GM18498 (cell line): ENCODE data around the gene GRAP2.
"Not testable (repeated sequence)": the region's sequence is repeated elsewhere in the genome, so short reads cannot be mapped to it uniquely, and the experiment has no call there.

ENCODE experiments used
- ATAC-seq: cut with Tn5 transposase; IDR thresholded peaks from one replicate; pipeline ENCODE4 v1.9.1; 2021; ENCODE audit warnings: mild to moderate bottlenecking, moderate library complexity; ENCODE audit not compliant: unreplicated experiment

Gene GRAP2

DNA sequence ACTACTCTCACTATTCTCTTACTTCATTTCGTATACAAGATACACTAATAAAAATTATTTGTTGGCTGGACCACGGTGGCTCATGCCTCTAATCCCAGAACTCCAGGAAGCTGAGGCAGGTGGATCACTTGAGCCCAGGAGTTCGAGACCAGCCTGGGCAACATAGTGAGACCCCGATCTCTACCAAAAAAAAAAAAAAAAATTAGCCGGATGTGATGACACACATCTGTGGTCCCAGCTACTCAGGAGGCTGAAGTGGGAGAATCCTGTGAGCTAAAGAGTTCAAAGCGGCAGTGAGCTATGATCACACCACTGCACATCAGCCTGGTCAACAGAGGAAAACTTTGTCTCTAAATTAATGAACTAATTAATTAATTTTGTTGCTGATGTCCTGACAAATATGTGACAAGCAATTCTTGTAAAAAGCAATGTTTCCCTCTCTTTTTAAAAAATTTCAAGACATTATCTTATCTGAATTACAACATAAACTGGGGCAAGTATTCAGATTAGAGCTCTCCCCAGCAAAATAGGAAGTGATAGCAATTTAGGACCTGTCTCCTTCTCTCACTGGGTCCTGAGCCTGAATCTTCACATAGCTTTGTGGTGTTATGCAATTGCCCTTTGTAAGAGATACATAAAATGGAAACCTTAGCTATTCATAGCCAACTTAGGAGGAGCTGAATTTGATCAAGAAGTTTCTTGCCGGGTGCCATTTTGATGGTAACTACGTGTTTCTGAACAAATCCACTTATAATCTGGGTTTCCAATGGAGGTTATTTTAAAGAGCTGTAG, 41.8 kb downstream of the GRAP2 start:
- no peak for ATAC-seq

GRCh38 chr22:39943337-39943736, 42.5 kb downstream of the GRAP2 start:
- no peak for ATAC-seq

DNA sequence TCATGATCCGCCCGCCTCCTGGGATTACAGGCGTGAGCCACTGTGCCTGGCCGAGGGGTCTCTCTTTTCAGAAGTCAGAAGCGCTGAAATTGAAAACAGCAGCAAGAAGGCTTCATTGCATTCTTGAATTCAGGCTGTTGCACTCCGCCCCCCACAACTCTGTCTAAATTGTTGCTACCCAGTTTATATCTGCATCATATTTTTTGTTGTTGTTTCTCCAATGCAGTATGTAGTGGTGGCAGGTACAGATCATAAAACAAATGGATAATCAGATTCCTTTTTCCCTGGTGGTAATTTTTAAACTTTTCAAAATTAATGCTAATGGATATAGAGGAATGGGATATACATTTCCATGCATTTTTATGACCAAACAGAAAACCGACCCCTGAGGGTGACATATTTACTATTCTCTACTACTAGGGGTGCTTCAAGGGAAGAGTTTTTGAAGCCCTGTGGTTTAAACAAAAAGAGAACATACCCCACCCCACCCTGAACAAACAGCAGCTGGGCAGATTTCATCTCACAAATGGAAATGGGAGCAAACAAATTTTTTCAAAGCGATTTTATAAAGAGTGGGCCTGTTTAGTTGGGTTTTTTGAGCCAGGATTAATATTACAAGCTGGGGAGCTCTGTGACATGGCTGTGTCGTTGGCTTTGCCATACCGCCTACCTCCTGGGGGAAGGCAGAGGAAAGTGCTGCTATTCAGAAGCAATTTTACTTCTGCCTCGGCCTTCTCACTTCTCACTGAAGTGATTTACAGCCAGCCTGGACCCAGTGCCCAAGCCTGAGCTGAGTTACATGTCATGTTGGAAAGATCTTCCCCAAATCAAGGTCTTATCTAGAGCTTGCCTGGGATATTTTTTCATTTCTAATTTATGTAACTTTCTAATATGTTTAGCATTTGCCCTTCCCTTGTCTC, 43.3 kb downstream of the GRAP2 start:
- no peak for ATAC-seq

- no peak for ATAC-seq
These were observed 45.2 kb downstream of the GRAP2 start for GRCh38 chr22:39946126-39946502.

DNA sequence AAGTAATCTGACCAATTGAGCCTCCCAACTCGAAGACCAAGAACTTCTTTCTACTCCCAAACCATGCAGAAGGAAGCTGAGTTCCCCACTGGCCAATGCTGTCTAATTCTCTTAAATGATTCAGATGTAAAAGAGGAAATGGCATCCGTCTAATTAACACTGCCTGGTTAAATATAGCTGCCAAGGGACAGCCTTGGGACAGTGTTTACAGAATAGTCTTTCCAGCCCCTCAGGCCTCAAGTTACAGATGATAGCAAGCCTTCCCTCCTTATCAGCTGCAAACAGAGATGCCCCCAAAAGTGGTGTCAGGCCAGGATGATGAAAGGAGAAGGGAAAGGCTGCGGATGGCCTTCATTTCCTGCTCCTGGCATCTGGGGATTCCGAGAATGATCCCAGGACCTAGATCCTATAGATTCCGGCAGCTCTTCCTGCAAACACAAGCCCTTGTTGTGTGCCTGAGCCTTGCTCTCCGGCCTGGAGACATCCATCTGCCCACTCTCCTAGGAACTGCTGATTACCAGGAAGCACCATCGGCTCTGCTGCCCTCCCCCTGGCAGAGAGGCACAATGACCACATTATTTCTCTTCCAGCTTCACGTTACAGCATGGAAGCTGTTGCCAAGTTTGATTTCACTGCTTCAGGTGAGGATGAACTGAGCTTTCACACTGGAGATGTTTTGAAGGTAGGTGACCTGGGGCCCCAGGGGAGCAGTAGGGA, 45.8 kb downstream of the GRAP2 start:
- ATAC-seq: no peak

DNA sequence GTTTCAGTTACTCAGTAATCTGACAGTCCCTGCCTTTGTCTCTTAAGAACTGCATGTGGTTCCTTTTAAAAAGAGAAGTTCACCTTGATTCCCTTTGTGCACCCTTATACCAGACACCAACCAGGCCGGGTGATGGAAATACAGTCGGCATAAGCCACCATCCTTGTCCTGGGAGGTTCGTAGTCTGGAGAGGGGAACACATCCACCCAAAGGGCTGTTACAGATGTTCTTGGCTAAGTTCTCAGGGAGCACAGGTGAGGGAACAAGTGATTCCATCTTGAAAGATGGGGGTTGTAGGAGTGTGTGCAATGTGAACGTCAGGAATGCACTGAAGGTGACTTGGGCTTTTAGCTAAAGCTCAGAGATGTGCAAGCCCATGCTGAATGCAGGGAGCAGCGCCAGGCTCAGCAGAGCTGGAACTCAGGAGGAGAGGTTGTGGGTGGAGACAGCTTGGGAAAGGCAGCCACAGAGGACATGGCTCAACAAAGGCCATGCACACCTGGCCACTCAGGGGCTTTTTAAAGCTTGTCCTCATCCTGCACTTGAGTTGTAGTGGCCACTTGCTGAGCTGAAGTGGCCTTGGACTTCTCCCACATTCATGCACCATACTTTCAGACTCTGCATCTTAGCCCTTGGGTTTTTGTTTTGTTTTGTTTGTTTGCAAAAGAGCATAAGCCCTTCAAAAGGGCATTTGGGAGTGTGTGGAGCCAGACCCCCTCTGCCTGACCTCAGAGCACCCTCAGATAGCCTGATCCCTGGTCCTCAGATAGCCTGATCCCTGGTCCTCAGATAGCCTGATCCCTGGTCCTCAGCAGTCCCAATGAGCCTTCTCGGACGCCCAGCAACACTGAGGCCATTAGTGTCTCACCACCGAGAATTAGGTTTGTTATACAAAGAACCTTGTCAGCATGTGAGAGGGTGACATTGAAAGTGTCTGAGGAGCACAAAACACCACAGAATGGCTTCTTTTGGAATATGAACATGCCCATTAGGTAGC, 46.6 kb downstream of the GRAP2 start:
- ATAC-seq: no peak

DNA sequence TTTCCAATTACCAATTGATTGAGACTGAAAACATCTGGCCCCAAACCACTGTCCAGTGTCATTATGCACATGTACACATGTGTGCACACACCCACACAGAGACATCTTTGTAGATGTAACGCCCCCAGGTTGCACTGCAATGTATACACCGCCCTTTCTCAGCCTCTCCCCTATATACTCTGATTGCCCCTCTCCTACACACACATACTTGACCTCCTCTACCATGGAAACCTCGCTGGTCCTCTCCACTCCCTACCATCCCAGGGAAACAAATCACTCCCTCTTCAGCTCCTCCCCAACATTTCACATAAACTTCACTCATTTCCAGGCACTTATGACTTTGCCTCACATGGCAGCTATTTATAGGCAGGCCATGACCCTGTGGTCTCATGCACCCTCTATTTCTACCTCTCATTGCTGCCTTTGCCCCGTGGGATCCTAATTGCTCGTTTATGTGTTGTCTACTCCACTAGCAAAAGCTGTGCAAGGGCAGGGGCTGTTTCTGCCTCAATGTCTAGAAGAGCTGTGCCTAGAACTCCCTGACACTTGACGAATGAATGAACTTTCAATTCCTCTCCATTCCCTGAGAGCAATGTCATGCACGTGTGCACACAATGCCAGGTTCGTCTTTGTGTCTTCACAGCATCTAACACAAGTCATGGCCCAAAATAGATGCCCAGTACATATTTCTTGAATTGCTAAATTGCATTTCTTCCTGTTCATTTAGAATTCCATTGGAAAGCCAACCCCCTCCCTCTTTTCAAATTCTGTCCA, 49.3 kb downstream of the GRAP2 start:
- ATAC-seq: no peak

- ATAC-seq: not testable (repeated sequence)
These were observed 50.9 kb downstream of the GRAP2 start for GRCh38 chr22:39951603-39952293.

- no peak for ATAC-seq
These were observed 51.5 kb downstream of the GRAP2 start for GRCh38 chr22:39952347-39952746.

DNA sequence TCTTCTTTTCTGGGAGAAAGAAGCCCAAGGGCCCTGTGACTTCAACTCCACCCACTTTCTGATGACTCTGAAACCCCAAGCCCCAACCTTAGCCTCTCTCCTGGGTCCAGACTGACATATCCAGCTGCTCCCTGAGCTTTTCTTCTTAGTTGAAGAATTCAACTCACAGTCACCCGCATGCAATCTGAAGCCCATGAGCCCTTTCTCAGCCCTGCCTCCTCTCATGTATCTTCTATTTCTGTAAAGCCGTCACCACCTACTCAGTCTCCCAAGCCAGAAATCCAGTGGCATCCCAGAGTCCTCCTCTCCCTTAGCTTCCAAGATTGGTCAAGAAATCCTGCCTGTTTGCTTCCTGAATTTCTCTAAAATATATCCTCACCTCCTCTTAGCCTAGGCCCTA, 52.2 kb downstream of the GRAP2 start:
- ATAC-seq: no peak

DNA sequence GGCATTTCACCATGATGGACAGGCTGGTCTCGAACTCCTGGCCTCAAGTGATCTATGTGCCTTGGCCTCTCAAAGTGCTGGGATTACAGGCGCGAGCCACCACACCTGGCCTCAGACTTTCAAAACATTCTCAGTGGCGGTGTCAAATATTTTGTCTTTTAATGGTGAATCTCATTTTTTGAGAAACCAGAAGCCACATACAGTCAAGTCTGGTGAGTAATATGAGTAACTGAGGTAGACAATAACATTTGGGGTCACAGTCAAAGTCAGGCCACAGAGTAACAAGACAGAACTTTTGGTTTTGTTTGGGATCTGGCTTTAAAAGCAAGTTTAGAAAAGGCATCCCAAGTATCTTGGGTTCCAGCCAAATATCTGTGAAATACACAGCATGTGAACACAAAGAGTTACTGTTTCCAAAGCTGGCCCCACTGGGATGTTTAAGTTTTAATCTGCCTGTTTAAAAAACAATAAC, 53.7 kb downstream of the GRAP2 start:
- ATAC-seq: no peak

- ATAC-seq: no peak
These were observed 54.8 kb downstream of the GRAP2 start for GRCh38 chr22:39955675-39956074.

GRCh38 chr22:39956932-39957664, 56.2 kb downstream of the GRAP2 start:
- ATAC-seq: peak; percentile 44

GRCh38 chr22:39958009-39958711, 57.3 kb downstream of the GRAP2 start:
- no peak for ATAC-seq

DNA sequence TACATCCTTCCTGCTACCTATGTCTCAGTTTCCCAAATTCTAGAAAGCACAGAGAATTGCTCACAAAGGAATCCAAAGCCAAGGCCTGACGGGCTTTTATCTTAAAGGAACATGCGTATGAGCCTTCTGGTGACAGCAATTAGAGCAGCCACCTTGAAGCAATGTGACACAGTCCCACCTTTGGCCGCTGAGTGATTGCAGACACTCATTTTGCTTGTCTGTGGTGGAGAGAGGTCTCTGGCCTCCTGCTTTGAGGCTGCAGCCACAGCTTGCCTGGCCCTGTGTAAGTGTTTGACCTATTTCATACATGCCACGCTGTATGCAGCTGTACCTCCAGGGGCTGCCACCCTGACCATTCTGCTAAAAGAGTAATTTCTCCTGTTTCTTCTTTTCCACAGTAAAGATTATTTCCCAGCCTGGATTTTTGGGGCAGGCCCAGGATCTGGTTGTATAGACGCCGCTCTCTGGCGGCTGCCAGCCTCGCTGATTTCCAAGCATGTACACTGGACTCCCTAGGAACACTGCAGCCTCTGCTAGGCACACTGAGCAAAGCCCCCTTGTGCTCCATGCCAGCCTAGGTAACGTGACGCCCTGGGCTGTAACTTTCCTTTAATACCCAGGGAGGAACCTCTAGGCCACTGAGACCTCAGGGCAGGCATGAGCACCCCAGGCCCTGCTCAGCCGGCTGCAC, 58.2 kb downstream of the GRAP2 start:
- no peak for ATAC-seq

GRCh38 chr22:39959640-39960447, 59.0 kb downstream of the GRAP2 start, which contains the start of gene TMA7B:
TMA7B (plus strand) TSS chr22:39960397; CDS start chr22:39964375, 3,978 bp downstream.
- ATAC-seq: no peak
